Transverse colon (tissue), 4 donors: ENCODE results near the gene TPM4. TPM values are rescaled to one million over a fixed set of nuclear protein-coding genes. Genes with fewer than 3 reads are reported as not detected.
"Not testable (repeated sequence)": the region's sequence is repeated elsewhere in the genome, so short reads cannot be mapped to it uniquely, and the experiment has no call there.

ENCODE experiments used
- DNase-seq: peaks from one replicate; pipeline ENCODE4 v3.0.0-alpha.2; 2019
- H3K27ac ChIP-seq, 4 donors: fragments of 200-600 bp; sonication (generic); 2 replicates each; pipeline ENCODE4 v1.5.1; 2016 to 2018; ENCODE audit warnings: inconsistent platforms in 4 of 4
- H3K27me3 ChIP-seq: fragments of 200-600 bp; sonication (generic); 2 replicates; pipeline ENCODE4 v1.5.1; 2017; ENCODE audit warnings: inconsistent platforms
- H3K36me3 ChIP-seq, 4 donors: fragments of 200-600 bp; sonication (generic); 2 replicates each; pipeline ENCODE4 v1.5.1; 2017 to 2019; ENCODE audit warnings: inconsistent platforms in 4 of 4
- H3K4me1 ChIP-seq, 4 donors: fragments of 200-600 bp; sonication (generic); 2 replicates each; pipeline ENCODE4 v1.5.1; 2017 to 2020; ENCODE audit warnings: inconsistent platforms in 4 of 4
- H3K4me3 ChIP-seq, 4 donors: fragments of 200-600 bp; sonication (generic); 1 replicate in 1 of 4; 2 replicates in 3 of 4; pipeline versions ENCODE4 v1.5.1 to v1.6.1; 2017 to 2019; ENCODE audit warnings: inconsistent platforms in 4 of 4
- H3K9me3 ChIP-seq, 2 donors: fragments of 200-600 bp; sonication (generic); 2 replicates each; pipeline ENCODE4 v1.5.1; 2017 to 2019; ENCODE audit warnings: inconsistent platforms in 2 of 2
- EP300 ChIP-seq: sonication (generic); formaldehyde crosslinking; IDR thresholded peaks from one replicate; pipeline ENCODE4 v1.6.1; 2017; ENCODE audit warnings: antibody characterized with exemption, low read depth
- POLR2A ChIP-seq: fragments of 450-650 bp; IDR thresholded peaks from one replicate; pipeline ENCODE4 v1.6.1; 2016; ENCODE audit warnings: antibody characterized with exemption, mild to moderate bottlenecking, moderate library complexity
- POLR2AphosphoS5 ChIP-seq, 3 donors: sonication (generic); formaldehyde crosslinking; IDR thresholded peaks; one replicate each; pipeline ENCODE4 v1.6.1; 2016; ENCODE audit warnings: antibody characterized with exemption in 3 of 3
- WGBS, 2 donors: methylation state at CpG; one replicate each; pipeline ENCODE4 v1.1.5; 2018; ENCODE audit warnings: low coverage in 1 of 2; 5-methylcytosine and 5-hydroxymethylcytosine counted together
- in situ Hi-C, 4 donors: fragments of 200-750 bp; cut with MboI; loops; one replicate each; pipeline versions ENCODE4 v1.15.0 to v1.15.1; 2017; ENCODE audit warnings: low sequenced_read_pairs in 3 of 4, low pct_ligation_motif_present in 1 of 4, low pct_unique_long_range_greater_than_20kb in 1 of 4
- intact Hi-C: fragments of 100-400 bp; cut with DNase I; formaldehyde crosslinking; loops from one replicate; pipeline ENCODE4 v1.15.1; 2023; ENCODE audit warnings: low total_unique reads
- total RNA-seq, 4 donors: library from RNA; depleted of rRNA; stranded (reverse); fragments of >200 nt; gene quantifications; one replicate each; pipeline ENCODE4 v1.1.0, GENCODE V29; 2016
- TF ChIP-seq, protein P1 (sequence below), 5 experiments: fragments of 200-600 bp in 3 of 5; fragments of 450-650 bp in 2 of 5; sonication (generic) in 3 of 5; IDR thresholded peaks; 1 replicate in 2 of 5; 2 replicates in 3 of 5; pipeline ENCODE4 v1.5.1; 2016 to 2017; ENCODE audit warnings: antibody characterized with exemption in 5 of 5, inconsistent platforms in 3 of 5, mild to moderate bottlenecking in 2 of 5, moderate library complexity in 1 of 5

Gene TPM4
- total RNA-seq, 4 donors from 2014 or later = 228 to 491 (median 288) TPM

DNA sequence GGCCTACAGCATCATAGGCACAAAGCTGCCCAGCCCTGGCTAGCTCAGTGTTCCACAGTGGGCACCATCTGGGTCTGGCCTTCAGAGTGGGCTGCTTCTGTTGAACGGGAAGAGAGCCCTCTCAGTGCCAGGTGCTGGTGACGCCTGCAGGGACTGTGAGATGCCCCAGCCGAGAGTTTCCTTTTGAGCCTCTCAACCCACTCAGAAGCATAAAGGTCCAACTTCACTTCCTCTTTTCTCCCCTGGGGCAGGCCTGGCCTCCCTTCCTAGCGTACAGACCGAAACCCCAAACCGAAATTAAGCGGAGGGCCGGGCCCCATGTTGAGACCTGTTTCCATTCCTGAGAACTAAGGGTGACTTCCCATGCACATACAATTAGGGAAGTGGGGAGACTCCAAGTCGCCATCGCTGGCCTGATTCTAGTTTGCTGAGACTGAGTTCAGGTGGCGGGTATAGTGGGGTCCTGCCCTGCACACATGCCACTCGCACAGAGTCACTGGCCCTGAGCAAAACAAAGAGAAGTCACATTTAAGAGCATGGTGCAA, 42.3 kb downstream of the TPM4 start:
- in situ Hi-C loops = no loop called here
- H3K27me3 ChIP-seq = no peaks in the 10 kb centered on the region
- peaks cover 15 to 58% (median 30%) of the 10 kb centered on the region in 4 donors for H3K4me1 ChIP-seq
- WGBS, 2 donors = 68% methylated on average over 12 of the region's 12 CpGs; no CpG with 5 or more reads in 1 of the 2 donors
- H3K9me3 ChIP-seq = no peaks in the 10 kb centered on the region
- intact Hi-C loops = loop anchor here (5.0 kb wide), 1 partner anchor 76 kb away; no protein-coding TSS in a partner anchor
- H3K27ac ChIP-seq = peak overlapping the region; percentile 66 to 85 (median 76)
- TF ChIP-seq POLR2AphosphoS5 (IDR thresholded peaks at IDR 0.05) = peak in 1 of 3 donors; percentile 58
- TF ChIP-seq, protein P1, sequence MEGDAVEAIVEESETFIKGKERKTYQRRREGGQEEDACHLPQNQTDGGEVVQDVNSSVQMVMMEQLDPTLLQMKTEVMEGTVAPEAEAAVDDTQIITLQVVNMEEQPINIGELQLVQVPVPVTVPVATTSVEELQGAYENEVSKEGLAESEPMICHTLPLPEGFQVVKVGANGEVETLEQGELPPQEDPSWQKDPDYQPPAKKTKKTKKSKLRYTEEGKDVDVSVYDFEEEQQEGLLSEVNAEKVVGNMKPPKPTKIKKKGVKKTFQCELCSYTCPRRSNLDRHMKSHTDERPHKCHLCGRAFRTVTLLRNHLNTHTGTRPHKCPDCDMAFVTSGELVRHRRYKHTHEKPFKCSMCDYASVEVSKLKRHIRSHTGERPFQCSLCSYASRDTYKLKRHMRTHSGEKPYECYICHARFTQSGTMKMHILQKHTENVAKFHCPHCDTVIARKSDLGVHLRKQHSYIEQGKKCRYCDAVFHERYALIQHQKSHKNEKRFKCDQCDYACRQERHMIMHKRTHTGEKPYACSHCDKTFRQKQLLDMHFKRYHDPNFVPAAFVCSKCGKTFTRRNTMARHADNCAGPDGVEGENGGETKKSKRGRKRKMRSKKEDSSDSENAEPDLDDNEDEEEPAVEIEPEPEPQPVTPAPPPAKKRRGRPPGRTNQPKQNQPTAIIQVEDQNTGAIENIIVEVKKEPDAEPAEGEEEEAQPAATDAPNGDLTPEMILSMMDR (IDR thresholded peaks at IDR 0.05) = no peak
- H3K36me3 ChIP-seq = peaks cover 0 to 37% (median 8%) of the 10 kb centered on the region in 4 donors
- H3K4me3 ChIP-seq = no peak overlapping the region
- peak; percentile 76 for DNase-seq

DNA sequence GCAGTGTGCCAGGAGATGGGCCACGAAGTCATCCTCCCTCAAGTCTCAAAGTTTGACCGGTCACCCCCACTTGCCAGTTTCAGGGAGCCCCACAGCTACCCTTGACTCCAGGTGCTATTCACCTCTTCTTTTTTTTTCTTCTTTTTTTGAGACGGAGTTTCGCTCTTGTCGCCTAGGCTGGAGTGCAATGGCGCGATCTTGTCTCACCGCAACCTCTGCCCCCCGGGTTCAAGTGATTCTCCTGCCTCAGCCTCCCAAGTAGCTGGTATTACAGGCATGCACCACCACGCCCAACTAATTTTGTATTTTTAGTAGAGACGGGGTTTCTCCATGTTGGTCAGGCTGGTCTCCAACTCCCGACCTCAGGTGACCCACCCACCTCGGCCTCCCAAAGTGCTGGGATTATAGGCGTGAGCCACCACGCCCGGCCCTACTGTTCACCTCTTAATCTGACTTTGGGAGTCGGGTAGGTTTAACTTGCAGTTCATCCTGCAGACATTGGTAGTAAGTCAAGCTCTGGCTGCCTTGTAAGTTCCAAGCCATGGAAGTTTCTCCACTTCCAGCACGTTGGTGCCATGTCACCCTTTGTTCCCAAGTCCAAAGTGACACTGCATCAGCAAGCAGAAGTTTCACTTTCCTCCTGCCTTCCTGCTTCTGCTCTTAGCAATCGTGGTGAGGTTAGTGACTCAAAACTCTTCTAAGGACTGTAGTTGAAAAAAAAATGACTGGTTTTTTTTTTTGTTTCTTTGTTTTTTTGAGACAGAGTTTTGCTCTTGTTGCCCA, 43.0 kb downstream of the TPM4 start:
- peak; percentile 57 for DNase-seq
- TF ChIP-seq POLR2AphosphoS5 (IDR thresholded peaks at IDR 0.05) = peak in 2 of 3 donors; percentile 32 to 52
- Histone ChIP-seq H3K36me3 (peaks cover 0 to 43% (median 12%) of the 10 kb centered on the region in 4 donors), H3K4me1 (peaks cover 13 to 51% (median 24%) of the 10 kb centered on the region in 4 donors), H3K27ac (peak overlapping the region; percentile 66 to 85 (median 76))
- 71 to 72% methylated on average over 15 to 19 of the region's 19 CpGs for WGBS, 2 donors
- H3K27me3 ChIP-seq, H3K4me3 ChIP-seq, H3K9me3 ChIP-seq, in situ Hi-C loops: not testable (repeated sequence)
- intact Hi-C loops = loop anchor here (5.0 kb wide), 1 partner anchor 77 kb away; no protein-coding TSS in a partner anchor

DNA sequence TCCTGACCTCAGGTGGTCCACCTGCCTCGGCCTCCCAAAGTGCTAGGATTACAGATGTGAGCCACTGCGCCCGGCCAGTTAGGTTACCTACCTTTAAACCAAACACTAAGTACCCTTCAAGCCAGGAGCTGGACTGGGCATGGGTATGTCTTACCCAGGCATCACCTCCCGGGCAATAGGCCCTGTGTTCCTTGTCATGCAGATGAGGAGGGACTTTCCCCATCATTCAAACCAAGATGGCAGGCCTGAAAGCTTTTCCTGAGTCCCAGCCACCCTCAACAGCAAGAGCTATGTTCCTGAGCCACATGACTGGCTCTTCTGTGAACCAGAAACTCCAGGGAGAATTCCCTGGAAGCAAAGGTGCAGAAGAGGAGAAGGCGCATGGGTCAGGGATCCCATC, 44.8 kb downstream of the TPM4 start:
- TF ChIP-seq EP300 = no peak
- TF ChIP-seq POLR2AphosphoS5 (IDR thresholded peaks at IDR 0.05) = no peak
- TF ChIP-seq POLR2A = no peak
- TF ChIP-seq, protein P1 (IDR thresholded peaks at IDR 0.05) = no peak
- intact Hi-C loops = no loop called here
- Histone ChIP-seq H3K36me3 (peaks cover 0 to 47% (median 15%) of the 10 kb centered on the region in 4 donors), H3K9me3 (no peaks in the 10 kb centered on the region), H3K27ac (no peak overlapping the region), H3K4me3 (no peak overlapping the region), H3K27me3 (no peaks in the 10 kb centered on the region), H3K4me1 (peaks cover 0 to 42% (median 7%) of the 10 kb centered on the region in 4 donors)
- DNase-seq = no peak
- in situ Hi-C loops = no loop called here
- 87% methylated on average over 5 of the region's 5 CpGs; no CpG with 5 or more reads in 1 of the 2 donors for WGBS, 2 donors

DNA sequence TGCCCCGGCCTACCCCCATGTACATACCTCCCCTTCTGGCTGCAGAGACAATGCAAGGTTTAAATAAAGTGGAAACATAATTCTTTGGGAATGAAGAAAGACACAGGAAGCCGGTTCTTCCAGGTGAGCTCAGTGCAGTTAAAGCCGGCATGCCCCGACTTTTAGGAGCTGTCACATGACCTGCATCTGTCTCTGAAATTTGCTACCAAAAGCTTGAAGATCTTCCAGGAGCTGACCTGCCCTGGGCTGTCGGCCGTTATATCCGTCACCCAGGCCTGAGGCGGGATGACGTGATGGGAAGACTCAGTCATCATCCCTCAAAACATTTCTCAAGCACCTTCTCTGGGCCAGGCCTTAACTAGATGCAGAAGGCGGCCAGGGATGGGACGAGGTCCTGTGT, 45.7 kb downstream of the TPM4 start:
- Histone ChIP-seq H3K4me3 (no peak overlapping the region), H3K27ac (no peak overlapping the region), H3K36me3 (peaks cover 0 to 55% (median 17%) of the 10 kb centered on the region in 4 donors), H3K4me1 (peaks cover 0 to 40% (median 7%) of the 10 kb centered on the region in 4 donors), H3K9me3 (no peaks in the 10 kb centered on the region), H3K27me3 (no peaks in the 10 kb centered on the region)
- no peak for DNase-seq
- intact Hi-C loops (no loop called here), in situ Hi-C loops (no loop called here)
- WGBS, 2 donors = 86 to 94% methylated on average over 1 to 11 of the region's 11 CpGs
- no peak for TF ChIP-seq POLR2A
- TF ChIP-seq, protein P1 (IDR thresholded peaks at IDR 0.05) = no peak
- TF ChIP-seq POLR2AphosphoS5 (IDR thresholded peaks at IDR 0.05) = no peak
- no peak for TF ChIP-seq EP300
